ENCODE data around the gene CALCB.

CALCB gene

GRCh38 chr11:15119352-15119751, 46.0 kb downstream of the CALCB start:
- DNase-seq, result no peak

GRCh38 chr11:15119826-15120225, 46.4 kb downstream of the CALCB start:
- no peak for DNase-seq

GRCh38 chr11:15123849-15124248, 50.5 kb downstream of the CALCB start:
- no peak for DNase-seq

DNA sequence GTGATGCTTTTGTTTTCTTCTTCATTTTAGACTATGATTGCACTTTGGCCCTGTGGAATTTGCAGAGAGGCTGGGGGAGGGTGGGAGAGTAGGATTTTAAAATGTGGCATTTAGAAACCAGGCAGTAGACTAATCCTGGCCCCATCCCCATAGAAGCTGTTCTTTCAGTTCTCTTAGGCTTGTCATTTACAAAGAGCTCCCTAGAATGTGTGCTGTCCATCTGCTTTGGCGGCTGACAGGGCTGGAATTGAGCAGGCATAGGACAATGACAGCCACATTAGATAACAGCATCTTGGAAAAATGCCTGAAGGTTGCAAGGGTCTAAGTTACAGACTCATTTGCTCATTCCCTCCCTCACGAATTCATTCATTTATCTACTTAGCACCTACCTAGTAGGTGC, 51.1 kb downstream of the CALCB start:
- no peak for DNase-seq

- no peak for DNase-seq
These were observed 53.9 kb downstream of the CALCB start for GRCh38 chr11:15127341-15127740.

Measured in stimulated activated CD4-positive, alpha-beta T cell treated with anti-CD3 and anti-CD28 coated beads, Interleukin-2, amount 100 ng/mL, for 24 hours (primary cell).